Muscle of back (tissue), 11 donors: ENCODE data around the gene DPT. TPM values are rescaled to one million over a fixed set of nuclear protein-coding genes. Genes with fewer than 3 reads are reported as not detected.

ENCODE experiments used
- DNase-seq, 3 donors: peaks; one replicate each; pipeline versions ENCODE4 v3.0.0 to v3.0.0-alpha.2; 2013
- polyA plus RNA-seq, 10 donors: library from polyadenylated mRNA; unstranded; fragments of 120-200 nt; gene quantifications; one replicate each; pipeline ENCODE4 v1.2.1, GENCODE V29; 2013; ENCODE audit not compliant: insufficient read length in 10 of 10

Gene DPT
- polyA plus RNA-seq, 10 donors = 67.1 to 135 (median 88.5) TPM

GRCh38 chr1:168708698-168709404 lies 20.2 kb downstream of the DPT start:
- peak in 2 of 3 donors; percentile 66 to 82 for DNase-seq

- DNase-seq = no peak
These were observed 22.5 kb downstream of the DPT start for GRCh38 chr1:168706391-168706992.

GRCh38 chr1:168700575-168701268 lies 28.3 kb downstream of the DPT start:
- no peak for DNase-seq

DNA sequence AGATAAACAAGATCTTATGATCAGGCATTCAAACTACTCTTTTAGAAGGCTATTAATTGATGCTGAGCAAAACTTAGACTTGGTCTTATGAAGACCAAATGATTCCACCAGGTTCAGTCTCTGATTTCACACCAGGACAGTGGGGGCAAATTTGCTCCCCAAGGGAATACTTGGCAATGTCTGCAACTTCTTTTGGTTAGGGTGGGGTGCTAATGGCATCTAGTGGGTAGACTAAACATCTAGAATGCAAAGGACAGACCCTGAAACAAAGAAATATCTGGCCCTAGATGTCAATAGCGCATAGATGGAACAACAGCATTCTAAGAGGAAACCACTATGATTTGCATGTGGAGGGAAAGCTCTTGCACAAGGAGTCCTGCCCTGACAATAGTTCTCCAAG lies 30.6 kb downstream of the DPT start:
- no peak for DNase-seq

- DNase-seq = no peak
These were observed 31.5 kb downstream of the DPT start for GRCh38 chr1:168697356-168698126.

DNA sequence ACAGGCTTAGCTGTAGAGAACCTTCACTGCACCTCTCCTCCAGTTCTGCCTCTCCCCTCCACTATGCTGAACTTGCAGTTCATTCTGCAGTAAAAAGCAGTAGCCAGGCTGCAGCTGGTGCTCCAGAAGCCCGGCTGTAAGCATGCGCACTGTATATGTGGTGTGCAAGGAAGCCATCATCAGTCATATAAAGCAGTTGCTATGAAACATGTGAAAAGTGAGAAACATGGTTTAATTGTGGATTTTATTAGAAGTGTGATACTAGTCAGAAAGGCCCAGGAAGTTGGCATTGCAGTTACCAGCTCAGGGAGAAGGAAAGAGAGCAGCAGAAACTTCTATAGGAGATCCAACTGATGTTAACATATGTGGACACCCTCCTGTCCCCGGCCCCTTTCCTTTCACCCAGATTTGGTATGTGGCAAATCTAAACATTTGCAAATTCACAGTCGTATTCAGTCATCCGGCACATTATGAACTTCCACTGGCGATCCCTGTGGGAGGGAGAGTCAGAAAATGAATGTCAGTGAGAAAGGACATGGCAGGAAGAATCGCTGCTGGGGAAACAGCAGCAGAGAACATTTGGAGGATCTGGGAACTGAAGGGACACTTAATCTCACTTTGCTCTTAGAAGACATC lies 32.8 kb downstream of the DPT start:
- DNase-seq = peak in 1 of 3 donors; percentile 25

DNA sequence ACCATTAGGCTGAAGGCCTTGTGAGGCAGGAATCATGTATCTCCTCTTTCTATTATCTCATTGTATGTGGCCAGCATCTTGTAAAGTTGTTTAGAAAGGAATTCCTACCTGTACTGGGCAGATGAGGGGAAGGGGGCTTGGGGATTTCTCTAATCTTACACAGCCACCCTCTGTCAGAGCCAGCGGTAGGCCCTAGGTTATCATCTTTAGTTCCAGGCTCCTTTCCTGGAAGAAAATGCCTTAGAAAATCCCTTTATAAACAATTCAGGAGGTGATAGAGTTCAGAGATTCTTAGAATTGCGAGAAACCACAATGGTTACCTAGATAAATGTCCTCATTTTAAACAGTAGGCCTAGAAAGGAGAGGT lies 35.2 kb downstream of the DPT start:
- no peak for DNase-seq

DNA sequence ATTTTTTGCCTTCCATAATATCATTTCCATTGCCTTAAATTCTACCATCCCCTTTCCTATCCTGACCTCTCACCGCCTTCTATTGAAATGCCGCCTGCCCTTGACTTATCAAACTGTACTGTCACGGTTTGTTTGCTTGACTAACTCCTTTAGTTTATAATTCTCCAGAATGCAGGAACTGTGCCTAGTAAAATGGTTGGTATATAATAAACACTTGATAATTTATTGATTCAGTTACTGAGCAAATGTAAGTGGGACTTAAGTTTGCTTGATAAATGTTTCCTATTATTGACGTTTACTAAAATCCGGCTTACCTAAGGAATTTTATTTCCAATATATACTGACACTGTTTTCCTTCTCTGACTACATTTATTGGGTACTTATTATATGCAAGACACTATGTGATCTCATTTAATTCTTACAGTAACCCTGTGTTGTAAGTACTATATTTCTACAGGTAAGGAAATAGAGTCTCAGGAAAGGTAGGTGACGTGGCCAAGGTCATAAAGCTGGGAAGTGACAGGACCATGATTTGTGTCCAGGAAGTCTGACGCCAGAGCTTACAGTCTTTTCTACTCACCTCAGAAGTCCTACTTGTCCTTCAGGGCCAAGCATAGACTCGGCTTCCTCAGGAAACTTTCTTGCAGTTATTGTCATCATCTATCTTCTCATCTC lies 35.7 kb downstream of the DPT start:
- DNase-seq = no peak

DNA sequence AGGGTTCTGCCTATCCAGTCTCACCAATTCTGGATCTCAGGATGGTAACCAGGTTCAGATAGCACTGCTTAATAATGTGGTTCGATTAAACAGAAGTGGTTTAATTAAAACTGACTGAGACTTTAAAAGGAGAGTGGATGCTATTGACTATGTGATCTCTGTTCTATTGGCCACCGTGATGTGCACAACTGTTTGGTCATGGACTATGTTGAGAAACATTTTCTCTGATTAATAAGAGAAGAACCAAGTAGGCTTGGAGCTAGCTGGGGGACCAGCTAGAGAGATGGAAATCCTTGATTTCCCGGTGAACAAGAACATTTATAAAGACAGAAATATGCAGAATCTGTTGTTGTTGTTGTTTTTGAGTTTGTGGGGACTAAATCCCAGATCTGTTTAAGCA lies 36.5 kb downstream of the DPT start:
- no peak for DNase-seq

GRCh38 chr1:168691541-168691940 lies 37.5 kb downstream of the DPT start:
- DNase-seq = peak in 1 of 3 donors; percentile 35

- peak in 1 of 3 donors; percentile 22 for DNase-seq
These were observed 39.0 kb downstream of the DPT start for GRCh38 chr1:168689726-168690602.

DNA sequence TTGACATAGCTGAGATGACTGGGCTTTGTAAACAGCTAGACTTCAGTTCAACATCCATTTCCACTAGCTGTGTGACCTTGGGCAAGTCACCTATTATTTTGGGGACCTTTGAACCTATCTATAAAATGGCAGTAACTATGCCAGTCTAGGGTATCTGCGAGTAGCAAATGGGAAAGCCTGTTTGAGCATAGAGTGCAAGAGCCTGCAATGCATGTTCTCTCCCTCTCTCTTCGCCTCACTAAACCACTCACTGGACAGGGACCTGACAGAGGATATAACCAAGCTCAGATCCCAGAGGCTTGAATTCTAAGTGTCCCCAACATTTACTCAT lies 39.7 kb downstream of the DPT start:
- DNase-seq = no peak

- no peak for DNase-seq
These were observed 40.2 kb downstream of the DPT start for GRCh38 chr1:168688644-168689326.

GRCh38 chr1:168687816-168688215 lies 41.2 kb downstream of the DPT start:
- no peak for DNase-seq

GRCh38 chr1:168686666-168687065 lies 42.3 kb downstream of the DPT start:
- DNase-seq = no peak

GRCh38 chr1:168683871-168684270 lies 45.1 kb downstream of the DPT start:
- DNase-seq = no peak

GRCh38 chr1:168676861-168677260 lies 52.1 kb downstream of the DPT start:
- DNase-seq = no peak

DNA sequence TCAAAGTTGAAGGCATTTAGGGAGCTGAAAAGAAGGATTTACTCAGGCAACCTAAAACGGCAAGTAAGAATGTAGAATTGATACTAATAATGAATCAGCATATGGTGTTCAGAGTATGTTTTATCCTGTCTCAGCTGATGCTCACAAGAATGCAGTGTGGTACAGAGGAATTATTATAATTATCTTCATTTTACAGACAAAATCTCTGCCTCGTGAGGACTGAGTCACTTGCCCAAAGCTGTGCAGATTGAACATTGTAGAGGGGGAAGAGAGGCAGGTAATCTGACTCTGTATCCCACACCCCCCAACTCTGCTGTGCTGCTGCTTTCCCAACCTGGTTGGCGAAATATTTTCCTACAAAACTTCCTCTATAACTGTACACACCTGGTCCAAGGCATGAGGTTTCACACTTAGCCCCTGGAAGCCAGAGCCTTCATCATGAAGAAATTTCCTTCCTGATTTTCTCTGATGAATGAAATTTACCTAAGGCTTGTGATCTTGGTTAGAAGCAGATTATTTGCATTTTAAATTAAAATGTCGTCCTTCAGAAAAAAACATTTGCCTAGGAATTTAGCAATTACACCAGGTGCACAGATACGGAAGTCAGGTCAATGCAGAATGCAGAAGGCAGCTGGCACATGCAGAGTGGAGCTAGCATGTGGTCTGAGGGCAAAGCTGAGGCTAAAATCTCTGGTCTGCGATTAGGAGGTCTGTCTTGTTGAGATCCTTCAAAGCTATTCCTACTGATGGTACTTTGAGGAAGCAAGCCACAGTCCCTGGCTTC lies 52.8 kb downstream of the DPT start:
- DNase-seq = no peak
